ENCODE data around the gene NCK1. TPM values are rescaled to one million over a fixed set of nuclear protein-coding genes. Genes with fewer than 3 reads are reported as not detected.

NCK1 gene
- total and polyA plus RNA-seq, 2 experiments from 2014 or later, result 28.4 to 28.7 TPM

GRCh38 chr3:136973352-136973751 is 111.3 kb downstream of the NCK1 start:
- no peak for TF ChIP-seq ZNF331 (CRISPR knock-in tag; IDR thresholded peaks at IDR 0.05; ENCODE audit: low read depth)
- TF ChIP-seq NANOG (IDR thresholded peaks at IDR 0.05; ENCODE audit: borderline replicate concordance), result no peak
- no peak for TF ChIP-seq EZH2 (IDR thresholded peaks at IDR 0.05; ENCODE audit: low read depth, unreplicated experiment)
- no peak for TF ChIP-seq ZNF462 (CRISPR knock-in tag; IDR thresholded peaks at IDR 0.05)
- TF ChIP-seq STAT1 (IDR thresholded peaks at IDR 0.05; ENCODE audit: unreplicated experiment), result no peak
- TF ChIP-seq EZH2phosphoT487 (IDR thresholded peaks at IDR 0.05; ENCODE audit: unreplicated experiment), result no peak
- TF ChIP-seq ZNF114 (CRISPR knock-in tag; IDR thresholded peaks at IDR 0.05), result no peak
- TF ChIP-seq REST (IDR thresholded peaks at IDR 0.05; ENCODE audit: unreplicated experiment), result no peak
- TF ChIP-seq POLR2AphosphoS5 (IDR thresholded peaks at IDR 0.05; ENCODE audit: low read depth), result no peak
- TF ChIP-seq CREB1 (CRISPR knock-in tag; IDR thresholded peaks at IDR 0.05; ENCODE audit: low read depth), result no peak
- TF ChIP-seq CTCF (conservative IDR thresholded peaks at IDR 0.05; ENCODE audit: low read depth in 2 of 2), result no peak
- no peak for TF ChIP-seq JUNB (IDR thresholded peaks at IDR 0.05; ENCODE audit: unreplicated experiment)
- Mint-ChIP-seq H3K36me3 (ENCODE audit: low read depth) (peaks cover 5% of the 10 kb centered on the region; the same call in 2 of the 3 replicates), H3K27ac (no peak overlapping the region), H3K27me3 (ENCODE audit: insufficient read depth, low read depth, poor library complexity) (no peaks in the 10 kb centered on the region), H3K9me3 (peaks cover 5% of the 10 kb centered on the region; the same call in 1 of the 3 replicates), H3K4me1 (peaks cover 4% of the 10 kb centered on the region; the same call in 1 of the 3 replicates), H3K4me3 (no peak overlapping the region)
- H3F3A ChIP-seq (replicated peaks; ENCODE audit: low read depth), result no peaks in the 10 kb centered on the region
- H3K79me2 ChIP-seq (replicated peaks; ENCODE audit: insufficient read depth), result no peaks in the 10 kb centered on the region; the same call in 1 of the 2 replicates
- ATAC-seq (no peak), DNase-seq (ENCODE audit: low spot score) (no peak)
- H3K36me3 ChIP-seq (ENCODE audit: insufficient read depth), result no peaks in the 10 kb centered on the region
- no peaks in the 10 kb centered on the region for H3K4me1 ChIP-seq (ENCODE audit: insufficient read depth)
- H3K9me2 ChIP-seq (ENCODE audit: insufficient read depth), result no peaks in the 10 kb centered on the region
- H4K20me1 ChIP-seq (replicated peaks; ENCODE audit: insufficient read depth), result no peaks in the 10 kb centered on the region
- no peak overlapping the region for H3K4me3 ChIP-seq
- no peaks in the 10 kb centered on the region for H3K27me3 ChIP-seq (ENCODE audit: insufficient read depth)
- H3K27ac ChIP-seq (ENCODE audit: low read depth), result no peak overlapping the region
- no peak overlapping the region for H3K4me2 ChIP-seq
- no peak overlapping the region for H2AFZ ChIP-seq
